CD4-positive, alpha-beta T cell treated with Interleukin-4 for 1 hour (primary cell): ENCODE data around the gene VENTX.

ENCODE experiments used
- DNase-seq, 2 donors: peaks; one replicate each; pipeline ENCODE4 v3.0.0-alpha.2; 2020 to 2022

Gene VENTX

GRCh38 chr10:133238466-133238804 is 780 bp downstream of the VENTX start:
- DNase-seq, result no peak

DNA sequence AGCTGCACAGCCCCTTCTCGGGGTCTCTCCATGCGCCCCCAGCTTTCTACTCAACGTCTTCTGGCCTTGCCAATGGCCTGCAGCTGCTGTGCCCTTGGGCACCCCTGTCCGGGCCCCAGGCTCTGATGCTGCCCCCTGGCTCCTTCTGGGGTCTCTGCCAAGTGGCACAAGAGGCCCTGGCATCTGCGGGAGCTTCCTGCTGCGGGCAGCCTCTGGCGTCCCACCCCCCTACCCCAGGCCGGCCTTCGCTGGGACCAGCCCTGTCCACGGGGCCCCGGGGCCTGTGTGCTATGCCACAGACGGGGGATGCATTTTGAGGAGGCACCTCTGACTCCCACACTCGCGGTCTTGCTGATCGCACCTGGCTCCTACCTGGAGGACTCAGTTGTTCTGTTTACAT is 2.3 kb downstream of the VENTX start:
- DNase-seq, result no peak

- no peak for DNase-seq
Observed at GRCh38 chr10:133241501-133242205, 4.0 kb downstream of the VENTX start.

DNA sequence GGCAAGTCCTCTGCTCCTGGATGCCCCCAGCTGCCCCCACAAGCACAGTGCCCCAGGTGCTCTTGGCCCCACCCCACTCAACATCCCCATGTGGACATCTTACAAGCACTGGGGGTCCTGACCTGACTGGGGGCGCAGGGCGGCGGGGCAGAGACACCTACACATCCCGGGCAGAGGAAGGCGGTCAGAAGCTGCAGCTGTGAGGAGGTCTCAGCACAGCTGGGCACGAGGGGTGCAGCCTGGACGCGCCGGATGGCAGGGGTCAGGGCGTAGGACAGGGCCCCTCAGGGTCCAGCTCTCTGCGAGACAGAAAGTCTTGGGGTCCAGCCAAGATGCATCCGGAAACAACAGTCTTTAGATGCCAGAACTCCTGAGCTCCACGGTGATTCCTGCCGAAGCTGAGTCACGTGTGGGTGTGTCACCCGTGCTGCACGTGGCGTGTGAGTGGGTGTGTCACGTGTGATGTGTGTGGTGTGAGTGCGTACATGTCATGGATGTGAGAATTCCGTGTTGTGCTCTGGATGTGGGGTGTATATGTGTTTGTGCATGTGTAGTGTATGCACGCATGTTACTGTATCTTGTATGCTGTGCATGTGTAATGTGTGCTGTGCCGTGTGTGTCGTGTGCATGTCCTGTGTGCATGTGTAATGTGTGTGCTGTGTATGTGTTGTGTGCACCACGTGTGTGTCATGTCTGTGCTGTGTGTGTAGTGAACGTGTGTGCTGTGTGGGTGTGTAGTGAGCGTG is 5.1 kb downstream of the VENTX start:
- DNase-seq, result no peak

DNA sequence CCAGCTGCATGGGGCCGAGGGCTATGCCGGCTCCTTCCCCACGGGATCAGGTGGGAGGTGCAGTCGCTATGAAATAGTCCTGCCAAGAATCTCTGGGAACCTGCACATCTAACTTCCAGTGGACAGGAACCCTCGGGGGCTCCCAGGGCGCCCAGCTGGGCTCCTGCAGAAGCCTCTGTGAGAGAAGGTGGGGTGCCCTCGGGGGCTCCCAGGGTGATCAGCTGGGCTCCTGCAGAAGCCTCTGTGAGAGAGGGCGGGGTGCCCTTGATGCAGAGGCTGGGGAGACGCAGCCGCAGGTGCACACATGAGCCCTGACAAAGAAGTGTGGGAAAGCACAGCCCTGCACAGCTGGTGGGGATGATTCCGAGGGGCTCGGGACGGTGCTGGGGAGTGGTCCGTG is 5.9 kb downstream of the VENTX start:
- DNase-seq, result no peak

DNA sequence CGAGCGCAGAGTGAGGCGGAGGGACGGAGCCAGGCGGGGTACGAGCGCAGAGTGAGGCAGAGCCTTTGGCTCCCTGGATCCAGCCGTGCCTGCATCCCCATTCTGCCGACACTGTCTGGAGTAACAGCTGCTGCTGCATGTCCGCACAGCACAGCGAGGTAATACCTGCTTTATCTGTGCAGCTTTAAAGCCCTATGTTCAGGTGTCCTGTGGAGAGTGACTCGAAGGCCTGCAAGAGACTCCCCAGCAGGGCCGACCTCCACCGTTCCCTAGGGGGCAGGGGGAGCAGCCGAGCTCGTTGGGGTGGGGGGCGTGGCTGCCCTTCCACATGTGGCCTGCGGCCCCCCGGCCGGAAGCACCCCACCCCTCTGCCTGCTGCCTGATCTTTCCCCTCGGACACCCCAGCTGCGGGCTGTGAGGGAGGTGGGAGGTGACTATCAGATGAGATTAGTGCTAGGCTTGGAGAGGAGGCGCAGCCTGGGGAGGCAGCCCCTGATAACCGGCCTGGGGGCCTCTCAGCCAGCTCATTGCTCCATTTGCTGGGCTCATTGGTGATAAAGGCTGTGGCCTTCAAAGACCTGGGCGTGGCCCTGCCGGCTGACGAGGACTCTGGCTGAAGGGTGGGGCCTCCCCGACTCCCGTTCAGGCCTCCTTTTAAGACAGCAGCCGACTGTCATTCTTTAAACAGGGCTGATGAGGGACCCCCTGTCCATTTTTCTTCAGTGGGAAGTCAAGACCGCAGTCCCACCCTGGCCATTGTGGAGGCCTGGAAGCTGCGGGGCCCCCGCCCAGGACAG is 8.0 kb downstream of the VENTX start:
- DNase-seq, result no peak

- no peak for DNase-seq
Observed at GRCh38 chr10:133246236-133246626, 8.6 kb downstream of the VENTX start.

DNA sequence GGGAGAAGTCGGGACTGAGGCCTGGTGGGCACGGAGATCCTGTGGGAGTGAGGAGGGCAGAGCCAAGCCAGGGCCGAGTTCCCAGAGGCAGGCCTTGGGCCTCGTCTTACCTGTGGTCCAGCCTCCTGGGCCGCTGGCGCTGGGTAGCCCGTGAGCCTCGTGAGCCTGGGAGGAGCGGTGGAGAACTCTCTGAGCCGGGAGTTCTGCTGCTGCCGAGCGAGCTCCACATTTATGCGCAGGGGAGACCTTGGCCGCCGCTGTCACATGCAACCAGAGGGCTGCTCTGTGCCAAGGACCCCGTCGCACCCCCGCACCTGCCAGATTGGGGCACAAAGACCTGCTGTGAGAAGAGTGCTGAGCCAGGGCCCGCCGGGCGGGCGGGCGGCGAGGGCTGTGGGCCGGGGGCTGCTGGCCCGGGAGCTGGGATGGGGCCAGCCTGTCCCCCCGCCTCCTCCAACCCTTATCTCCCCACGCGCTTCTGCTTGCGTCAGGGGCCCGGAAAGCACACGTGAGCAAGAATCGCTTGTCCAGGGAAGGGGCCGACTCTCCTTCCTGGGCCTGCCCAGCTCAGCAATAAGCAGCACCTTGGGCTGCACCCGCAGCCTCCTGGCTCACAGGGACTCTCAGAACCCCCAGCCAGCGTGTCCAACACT is 10.2 kb downstream of the VENTX start:
- no peak for DNase-seq

DNA sequence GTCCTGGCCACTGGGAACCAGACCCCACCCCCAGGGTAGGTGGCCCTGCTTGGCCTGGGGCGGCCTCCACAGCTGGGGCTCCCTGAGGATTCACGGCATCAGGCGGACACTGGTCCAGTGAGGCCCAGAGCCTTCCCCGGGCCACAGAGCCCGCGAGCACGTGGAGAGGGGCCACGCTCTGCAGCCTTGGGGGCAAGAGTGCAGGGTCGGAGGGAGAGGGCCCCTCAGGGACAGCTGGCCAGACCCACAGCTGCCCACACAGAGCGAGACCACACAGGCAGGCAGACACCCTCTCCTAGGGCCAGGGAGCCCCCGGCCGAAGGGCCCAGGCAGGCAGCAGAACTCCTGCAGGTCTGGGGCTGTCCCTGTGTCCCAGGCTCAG is 10.7 kb downstream of the VENTX start:
- no peak for DNase-seq

- DNase-seq, result no peak
Observed at GRCh38 chr10:133249094-133249780, 11.6 kb downstream of the VENTX start.

GRCh38 chr10:133249975-133250754 is 12.5 kb downstream of the VENTX start:
- no peak for DNase-seq

DNA sequence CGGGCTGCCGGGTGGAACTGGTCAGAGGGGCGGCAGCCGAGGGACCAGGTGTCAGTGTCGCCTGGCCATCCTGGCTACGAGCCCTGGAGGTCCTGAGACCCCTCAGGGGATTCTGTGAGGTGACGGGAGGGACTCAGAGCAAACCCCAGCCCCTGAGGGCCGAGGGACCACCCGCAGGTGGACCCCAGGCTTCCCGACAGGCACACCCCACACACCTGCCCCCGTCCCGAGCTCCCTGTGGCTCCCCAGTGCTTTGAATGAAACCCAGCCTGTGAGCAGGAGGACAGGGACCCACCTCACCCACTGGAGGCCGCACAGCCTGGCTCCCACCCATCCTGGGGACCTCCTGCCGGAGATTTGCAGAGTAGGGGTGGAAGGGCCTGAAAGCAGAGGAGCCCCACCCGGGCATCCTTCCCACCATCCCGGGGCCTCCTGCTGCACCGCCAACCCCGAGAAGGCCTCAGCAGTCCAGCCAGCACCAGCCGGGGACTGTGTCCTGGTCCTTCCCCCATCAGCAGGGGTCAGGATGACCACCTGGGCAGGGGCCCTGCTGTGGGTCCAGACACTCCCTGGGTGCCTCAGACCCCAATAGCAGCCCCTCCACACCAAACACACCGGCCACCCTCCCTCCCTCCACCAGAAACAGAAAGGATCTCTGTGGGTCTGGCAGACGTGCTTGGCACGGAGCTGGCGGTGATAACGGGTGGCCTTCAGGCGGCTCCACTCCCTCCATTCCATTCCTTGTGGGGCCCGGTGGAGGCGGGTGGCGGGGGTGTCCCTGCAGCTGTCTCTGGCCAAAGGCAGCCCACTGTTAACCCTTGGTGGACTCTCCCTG is 13.9 kb downstream of the VENTX start:
- no peak for DNase-seq

GRCh38 chr10:133252223-133252552 is 14.5 kb downstream of the VENTX start:
- no peak for DNase-seq

- DNase-seq, result no peak
Observed at GRCh38 chr10:133253361-133253955, 15.8 kb downstream of the VENTX start.

DNA sequence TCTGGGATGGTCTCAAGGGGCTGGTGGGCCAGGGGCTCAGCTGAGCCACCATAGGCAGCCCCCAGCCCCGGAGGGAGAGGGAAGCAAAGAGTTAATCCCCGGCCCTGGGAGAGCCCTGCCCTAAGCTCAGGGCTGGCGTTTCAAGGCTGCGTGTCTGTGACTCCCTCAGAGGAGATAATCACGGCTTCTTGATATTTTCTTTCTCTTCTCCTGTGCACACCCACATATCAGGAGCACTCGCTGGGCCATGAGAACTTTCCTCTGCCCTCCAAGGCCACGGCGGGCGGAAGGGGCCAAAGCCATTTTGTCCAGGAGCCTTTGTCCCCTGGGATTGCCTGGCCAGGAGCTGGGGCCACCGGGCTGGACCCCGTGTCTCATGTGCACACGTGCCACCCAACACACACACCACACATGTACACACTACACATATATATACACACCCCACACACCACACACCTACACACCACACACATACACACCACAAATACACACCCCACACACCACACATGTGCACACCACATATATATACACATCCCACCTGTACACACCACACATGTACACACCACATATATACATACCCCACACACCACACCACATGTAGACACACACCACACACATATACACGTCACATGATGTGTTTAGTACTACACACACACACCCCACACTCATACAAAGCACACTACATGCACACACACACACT is 16.9 kb downstream of the VENTX start:
- DNase-seq, result no peak

- DNase-seq, result no peak
Observed at GRCh38 chr10:133255323-133255722, 17.7 kb downstream of the VENTX start.

GRCh38 chr10:133257489-133258065 is 19.9 kb downstream of the VENTX start:
- DNase-seq, result peak in 1 of 2 donors; percentile 53

- DNase-seq, result peak; percentile 41 to 50
Observed at GRCh38 chr10:133258066-133258817, 20.6 kb downstream of the VENTX start.
